GM10248 (cell line): ENCODE data around the gene MRPL4.

ENCODE experiments used
- CTCF ChIA-PET: fragments of 300-600 bp; sonication (Branson Sonifier 250); formaldehyde crosslinking; extraction: SDS; loops from one replicate; lab custom pipeline; 2021; ENCODE audit warnings: antibody characterized with exemption; lab: Yijun Ruan, JAX
- POLR2A ChIA-PET: fragments of 350-650 bp; sonication (Branson Sonifier 250); formaldehyde crosslinking; extraction: SDS; loops from one replicate; lab custom pipeline; 2020; ENCODE audit warnings: antibody characterized with exemption; lab: Yijun Ruan, JAX
- DNase-seq: peaks from one replicate; pipeline ENCODE4 v3.0.0; 2012; ENCODE audit errors: extremely low spot score
- TF ChIP-seq, protein P1 (sequence below): IDR thresholded peaks from 2 replicates; pipeline ENCODE4 v1.5.1; 2012; ENCODE audit warnings: mild to moderate bottlenecking, low read depth; ENCODE audit errors: extremely low read depth, missing control alignments, control extremely low read depth

The MRPL4 gene

DNA sequence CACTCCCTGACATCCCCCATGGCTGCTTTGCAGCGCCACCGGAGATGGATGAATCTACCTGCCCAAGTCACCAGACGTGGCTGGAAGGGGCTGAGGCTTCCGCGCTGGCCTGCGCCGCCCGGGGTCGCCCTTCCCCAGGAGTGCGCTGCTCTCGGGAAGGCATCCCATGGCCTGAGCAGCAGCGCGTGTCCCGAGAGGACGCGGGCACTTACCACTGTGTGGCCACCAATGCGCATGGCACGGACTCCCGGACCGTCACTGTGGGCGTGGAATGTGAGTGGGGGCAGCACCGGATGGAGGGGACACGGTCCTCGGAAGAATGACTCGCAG is 42.3 kb downstream of the MRPL4 start:
- DNase-seq: no peak
- TF ChIP-seq, protein P1, sequence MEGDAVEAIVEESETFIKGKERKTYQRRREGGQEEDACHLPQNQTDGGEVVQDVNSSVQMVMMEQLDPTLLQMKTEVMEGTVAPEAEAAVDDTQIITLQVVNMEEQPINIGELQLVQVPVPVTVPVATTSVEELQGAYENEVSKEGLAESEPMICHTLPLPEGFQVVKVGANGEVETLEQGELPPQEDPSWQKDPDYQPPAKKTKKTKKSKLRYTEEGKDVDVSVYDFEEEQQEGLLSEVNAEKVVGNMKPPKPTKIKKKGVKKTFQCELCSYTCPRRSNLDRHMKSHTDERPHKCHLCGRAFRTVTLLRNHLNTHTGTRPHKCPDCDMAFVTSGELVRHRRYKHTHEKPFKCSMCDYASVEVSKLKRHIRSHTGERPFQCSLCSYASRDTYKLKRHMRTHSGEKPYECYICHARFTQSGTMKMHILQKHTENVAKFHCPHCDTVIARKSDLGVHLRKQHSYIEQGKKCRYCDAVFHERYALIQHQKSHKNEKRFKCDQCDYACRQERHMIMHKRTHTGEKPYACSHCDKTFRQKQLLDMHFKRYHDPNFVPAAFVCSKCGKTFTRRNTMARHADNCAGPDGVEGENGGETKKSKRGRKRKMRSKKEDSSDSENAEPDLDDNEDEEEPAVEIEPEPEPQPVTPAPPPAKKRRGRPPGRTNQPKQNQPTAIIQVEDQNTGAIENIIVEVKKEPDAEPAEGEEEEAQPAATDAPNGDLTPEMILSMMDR: no peak
- ChIA-PET POLR2A (no interaction called here), CTCF (no interaction called here)

DNA sequence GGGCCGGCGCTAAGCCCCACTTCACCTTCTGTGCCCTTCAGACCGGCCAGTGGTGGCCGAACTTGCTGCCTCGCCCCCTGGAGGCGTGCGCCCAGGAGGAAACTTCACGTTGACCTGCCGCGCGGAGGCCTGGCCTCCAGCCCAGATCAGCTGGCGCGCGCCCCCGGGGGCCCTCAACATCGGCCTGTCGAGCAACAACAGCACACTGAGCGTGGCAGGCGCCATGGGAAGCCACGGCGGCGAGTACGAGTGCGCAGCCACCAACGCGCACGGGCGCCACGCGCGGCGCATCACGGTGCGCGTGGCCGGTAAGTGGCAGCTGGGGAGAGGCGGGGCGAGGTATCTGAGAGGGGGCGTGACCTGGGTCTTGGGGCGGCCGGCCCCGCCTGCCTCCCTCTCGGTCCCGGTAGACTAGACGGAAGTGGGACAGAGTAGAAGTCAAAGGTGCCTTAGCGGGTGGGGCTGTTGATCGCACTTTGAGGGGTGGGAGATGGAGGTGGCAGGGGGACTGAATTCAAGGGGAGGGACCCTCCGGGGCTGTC is 43.4 kb downstream of the MRPL4 start:
- ChIA-PET POLR2A (interaction anchor here (0.5 kb wide), 1 partner anchor 599 kb away, joined by 9 read pairs; no protein-coding TSS in a partner anchor), CTCF (interaction anchor here (0.8 to 1.8 kb wide), 6 partner anchors 11 to 125 kb away, joined by 3 to 5 read pairs (median 4); no protein-coding TSS in a partner anchor)
- DNase-seq: peak; percentile 86
- TF ChIP-seq, protein P1: peak; percentile 17

DNA sequence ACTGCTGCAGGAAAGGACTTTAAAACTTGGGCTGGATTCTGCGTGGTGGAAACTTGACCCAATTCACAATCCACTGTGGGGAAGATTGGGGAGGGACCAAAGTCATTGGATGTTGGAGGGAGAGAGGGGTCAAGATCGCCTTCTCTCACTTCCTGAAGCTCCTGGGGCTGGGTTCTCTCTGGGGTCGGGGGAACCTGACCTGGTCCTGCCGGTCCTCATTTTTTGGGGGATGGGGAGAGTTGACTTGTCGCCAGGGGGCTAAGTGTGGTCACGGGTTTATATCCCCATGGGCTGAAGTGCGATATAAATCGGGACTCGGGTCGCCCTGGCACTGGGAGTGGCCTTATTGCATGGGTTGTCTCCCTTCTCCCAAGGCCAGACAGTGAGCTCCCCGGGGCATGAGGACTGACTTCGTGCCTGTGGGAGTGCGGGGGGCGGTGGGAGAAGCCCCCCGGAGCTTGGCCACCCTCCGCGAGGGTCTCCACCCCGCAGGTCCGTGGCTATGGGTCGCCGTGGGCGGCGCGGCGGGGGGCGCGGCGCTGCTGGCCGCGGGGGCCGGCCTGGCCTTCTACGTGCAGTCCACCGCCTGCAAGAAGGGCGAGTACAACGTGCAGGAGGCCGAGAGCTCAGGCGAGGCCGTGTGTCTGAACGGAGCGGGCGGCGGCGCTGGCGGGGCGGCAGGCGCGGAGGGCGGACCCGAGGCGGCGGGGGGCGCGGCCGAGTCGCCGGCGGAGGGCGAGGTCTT is 44.0 kb downstream of the MRPL4 start:
- no peak for DNase-seq
- CTCF ChIA-PET: interaction anchor here (0.8 to 1.8 kb wide), 6 partner anchors 11 to 125 kb away, joined by 3 to 5 read pairs (median 4); no protein-coding TSS in a partner anchor
- POLR2A ChIA-PET: interaction anchor here (0.5 kb wide), 1 partner anchor 599 kb away, joined by 9 read pairs; no protein-coding TSS in a partner anchor
- TF ChIP-seq, protein P1: no peak

DNA sequence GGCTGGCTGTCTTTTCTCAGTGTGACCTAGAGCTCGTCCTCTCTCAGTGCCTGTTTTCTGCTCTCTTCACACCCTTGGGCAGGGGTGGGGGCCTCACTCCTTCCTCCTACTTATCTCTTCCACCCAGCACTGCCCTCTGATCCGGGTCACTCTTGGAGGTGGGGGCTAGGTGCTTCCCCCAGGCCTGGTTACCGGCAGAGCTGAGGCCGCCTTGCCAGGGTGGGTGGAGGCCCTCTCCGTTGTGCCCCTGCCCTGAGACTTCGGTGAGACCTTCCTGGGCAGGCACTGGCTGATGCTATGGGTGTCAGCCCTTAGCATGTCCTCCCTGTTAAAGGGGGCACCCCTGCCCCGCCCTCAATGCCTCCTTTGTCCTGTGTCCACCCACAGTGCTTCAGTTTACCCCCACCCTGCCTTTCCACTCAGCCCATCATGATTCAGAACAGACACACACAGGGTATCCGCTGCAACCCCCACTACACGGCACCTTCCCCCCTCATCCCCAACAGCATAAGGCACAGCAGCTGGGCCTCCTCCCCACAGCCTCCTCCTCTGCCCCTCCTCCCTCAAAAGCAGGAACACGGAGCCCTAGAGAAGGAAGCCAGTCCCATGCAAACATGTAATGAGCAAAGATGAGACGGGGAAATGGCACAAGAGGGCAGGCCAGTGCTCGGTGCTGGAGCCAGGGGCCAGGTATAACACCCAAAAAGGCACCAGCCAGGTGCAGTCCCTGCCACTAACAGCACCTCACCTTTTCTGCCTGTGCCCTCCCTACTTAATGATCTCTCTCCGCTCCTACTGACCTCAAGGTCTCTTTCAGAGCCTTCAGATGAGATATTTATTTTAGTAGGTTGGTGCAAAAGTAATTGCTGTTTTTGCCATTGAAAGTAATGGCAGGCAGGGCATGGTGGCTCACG is 47.8 kb downstream of the MRPL4 start:
- TF ChIP-seq, protein P1: no peak
- CTCF ChIA-PET: interaction anchor here (1.1 to 2.1 kb wide), 4 partner anchors 11 to 41 kb away, joined by 3 to 8 read pairs (median 5); partner anchors contain the start of gene ICAM5
- POLR2A ChIA-PET: interaction anchor here (1.0 kb wide), 1 partner anchor 29 kb away, joined by 8 read pairs; the partner anchor contains the start of gene ICAM1
- DNase-seq: no peak

DNA sequence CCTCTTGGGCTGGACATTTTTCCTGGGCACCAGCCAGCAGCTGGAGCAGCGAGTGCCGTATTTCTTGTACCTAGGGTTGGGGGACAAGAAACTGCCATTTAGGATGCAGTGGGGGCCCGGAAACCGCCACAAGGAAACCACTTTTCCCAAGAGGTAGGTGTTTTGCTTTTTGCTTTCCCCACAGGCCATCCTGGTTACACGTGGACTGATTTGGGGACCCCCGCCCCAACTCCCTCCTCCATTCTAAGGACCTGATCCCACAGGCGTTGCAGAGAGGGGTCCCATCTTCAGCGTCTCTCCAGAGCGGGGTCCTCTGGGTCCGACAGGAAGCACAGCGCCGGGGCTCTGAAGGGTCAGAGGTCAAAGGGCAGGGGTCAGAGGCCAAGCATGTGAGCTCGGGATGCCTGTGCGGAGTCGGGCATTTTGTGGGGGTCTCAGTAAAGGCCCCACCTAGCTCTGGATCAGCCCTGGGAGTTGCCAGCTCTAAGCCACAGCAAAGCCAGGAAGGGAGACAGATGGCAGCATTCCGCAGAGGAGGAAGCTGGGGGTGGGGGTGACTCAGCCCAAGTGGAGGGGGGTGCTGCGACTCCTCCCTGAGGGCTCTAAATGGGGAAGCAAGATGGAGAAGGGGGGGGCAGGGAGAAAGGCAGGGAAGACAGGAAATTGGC is 53.3 kb downstream of the MRPL4 start:
- ChIA-PET POLR2A (no interaction called here), CTCF (interaction anchor here (1.2 to 1.8 kb wide), 3 partner anchors 14 to 53 kb away, joined by 3 read pairs; no protein-coding TSS in a partner anchor)
- DNase-seq: no peak
- TF ChIP-seq, protein P1: no peak
